ENCODE measurements around the gene TRIM25.

DNA sequence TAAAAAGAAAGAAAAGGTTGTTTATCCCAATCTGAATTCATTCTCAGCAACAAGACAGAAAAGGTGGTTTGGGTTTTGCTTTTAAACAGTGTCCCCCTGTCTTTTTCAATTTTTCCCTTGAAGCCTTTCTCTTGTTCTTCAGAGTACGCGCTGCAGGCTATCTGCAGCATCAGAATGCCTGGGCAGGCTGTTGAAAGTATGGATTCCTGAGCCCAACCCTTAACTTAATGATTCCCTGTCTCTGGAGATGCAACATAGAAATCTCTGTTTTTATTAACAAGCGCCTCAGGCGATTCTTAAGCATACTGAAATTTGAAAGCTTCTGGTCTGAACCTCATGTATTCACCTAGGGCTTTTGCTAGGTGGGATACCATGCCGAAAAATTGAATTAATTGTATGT, 47.8 kb downstream of the TRIM25 start:
- TF ChIP-seq, protein P1, sequence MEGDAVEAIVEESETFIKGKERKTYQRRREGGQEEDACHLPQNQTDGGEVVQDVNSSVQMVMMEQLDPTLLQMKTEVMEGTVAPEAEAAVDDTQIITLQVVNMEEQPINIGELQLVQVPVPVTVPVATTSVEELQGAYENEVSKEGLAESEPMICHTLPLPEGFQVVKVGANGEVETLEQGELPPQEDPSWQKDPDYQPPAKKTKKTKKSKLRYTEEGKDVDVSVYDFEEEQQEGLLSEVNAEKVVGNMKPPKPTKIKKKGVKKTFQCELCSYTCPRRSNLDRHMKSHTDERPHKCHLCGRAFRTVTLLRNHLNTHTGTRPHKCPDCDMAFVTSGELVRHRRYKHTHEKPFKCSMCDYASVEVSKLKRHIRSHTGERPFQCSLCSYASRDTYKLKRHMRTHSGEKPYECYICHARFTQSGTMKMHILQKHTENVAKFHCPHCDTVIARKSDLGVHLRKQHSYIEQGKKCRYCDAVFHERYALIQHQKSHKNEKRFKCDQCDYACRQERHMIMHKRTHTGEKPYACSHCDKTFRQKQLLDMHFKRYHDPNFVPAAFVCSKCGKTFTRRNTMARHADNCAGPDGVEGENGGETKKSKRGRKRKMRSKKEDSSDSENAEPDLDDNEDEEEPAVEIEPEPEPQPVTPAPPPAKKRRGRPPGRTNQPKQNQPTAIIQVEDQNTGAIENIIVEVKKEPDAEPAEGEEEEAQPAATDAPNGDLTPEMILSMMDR (IDR thresholded peaks at IDR 0.05) = no peak
- TF ChIP-seq POLR2A (IDR thresholded peaks at IDR 0.05) = no peak
